Activated naive CD4-positive, alpha-beta T cell treated with Interleukin-2 at 50 U/mL for 16 hours (primary cell): ENCODE data around the gene BCL2L12.

Experiments used
- DNase-seq: peaks from one replicate; pipeline ENCODE4 v3.0.0-alpha.2; 2020

The BCL2L12 gene

GRCh38 chr19:49642492-49643035 is 23.2 kb upstream of the BCL2L12 start:
- DNase-seq, result no peak

GRCh38 chr19:49643466-49643865 is 22.3 kb upstream of the BCL2L12 start:
- DNase-seq, result no peak

GRCh38 chr19:49645592-49645991 is 20.1 kb upstream of the BCL2L12 start:
- DNase-seq, result no peak

- DNase-seq, result no peak
These were observed 19.7 kb upstream of the BCL2L12 start for GRCh38 chr19:49645995-49646394.

- no peak for DNase-seq
These were observed 19.1 kb upstream of the BCL2L12 start for GRCh38 chr19:49646586-49646985.

- no peak for DNase-seq
These were observed 14.5 kb upstream of the BCL2L12 start for GRCh38 chr19:49651029-49651819.

- DNase-seq, result no peak
These were observed 13.7 kb upstream of the BCL2L12 start for GRCh38 chr19:49651820-49652550.

- DNase-seq, result no peak
These were observed 12.9 kb upstream of the BCL2L12 start for GRCh38 chr19:49652551-49653465.

- DNase-seq, result no peak
These were observed 12.3 kb upstream of the BCL2L12 start for GRCh38 chr19:49653466-49653806.

- DNase-seq, result no peak
These were observed 11.2 kb upstream of the BCL2L12 start for GRCh38 chr19:49654581-49654980.

- DNase-seq, result no peak
These were observed 9.9 kb upstream of the BCL2L12 start for GRCh38 chr19:49655570-49656455.

GRCh38 chr19:49656456-49657109 is 9.2 kb upstream of the BCL2L12 start:
- no peak for DNase-seq

GRCh38 chr19:49657493-49658138 is 8.1 kb upstream of the BCL2L12 start:
- no peak for DNase-seq

- no peak for DNase-seq
These were observed 7.6 kb upstream of the BCL2L12 start for GRCh38 chr19:49658139-49658517.

- no peak for DNase-seq
These were observed 6.9 kb upstream of the BCL2L12 start for GRCh38 chr19:49658566-49659442.

- DNase-seq, result no peak
These were observed 5.3 kb upstream of the BCL2L12 start for GRCh38 chr19:49660338-49660961.

GRCh38 chr19:49662011-49662410 is 3.7 kb upstream of the BCL2L12 start:
- no peak for DNase-seq

- no peak for DNase-seq
These were observed 2.5 kb upstream of the BCL2L12 start for GRCh38 chr19:49663224-49663623.
